KOPT-K1 (cell line): ENCODE results near the gene PTPRE.

Experiments used
- H3K27ac ChIP-seq: fragments of 200-600 bp; sonication (generic); 2 replicates; pipeline ENCODE4 v1.5.1; 2016; ENCODE audit warnings: antibody characterized with exemption, mild to moderate bottlenecking, low read depth, low read length; ENCODE audit not compliant: poor library complexity, severe bottlenecking
- H3K36me3 ChIP-seq: fragments of 200-600 bp; sonication (generic); 2 replicates; pipeline ENCODE4 v1.5.1; 2017; ENCODE audit warnings: antibody characterized with exemption, mild to moderate bottlenecking, low read length, moderate library complexity; ENCODE audit not compliant: insufficient read depth
- H3K9me3 ChIP-seq: fragments of 200-600 bp; sonication (generic); 2 replicates; pipeline ENCODE4 v1.5.1; 2017; ENCODE audit warnings: antibody characterized with exemption, low read length, mild to moderate bottlenecking; ENCODE audit not compliant: insufficient read depth, poor library complexity, severe bottlenecking

The PTPRE gene

DNA sequence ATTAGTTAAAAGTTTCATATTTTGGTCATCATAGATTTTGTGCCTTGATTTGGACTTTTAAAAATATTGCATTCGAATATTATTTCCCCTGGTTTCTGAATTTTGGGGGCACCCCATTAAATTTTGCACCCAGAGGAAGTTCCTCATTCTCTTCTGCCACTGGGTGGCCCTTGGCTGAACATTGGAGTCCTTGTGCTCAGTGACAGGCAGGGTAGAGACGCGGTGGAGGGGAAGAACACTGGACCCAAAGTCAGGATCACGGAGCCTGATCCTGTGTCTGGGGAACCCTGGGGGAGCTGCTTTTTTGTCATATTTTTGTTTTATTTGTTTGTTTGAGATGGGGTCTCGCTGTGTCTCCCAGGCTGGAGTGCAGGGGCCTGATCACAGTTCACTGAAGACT, 144.6 kb downstream of the PTPRE start:
- Histone ChIP-seq H3K9me3 (no peaks in the 10 kb centered on the region), H3K36me3 (peaks cover 42% of the 10 kb centered on the region), H3K27ac (no peak overlapping the region)

DNA sequence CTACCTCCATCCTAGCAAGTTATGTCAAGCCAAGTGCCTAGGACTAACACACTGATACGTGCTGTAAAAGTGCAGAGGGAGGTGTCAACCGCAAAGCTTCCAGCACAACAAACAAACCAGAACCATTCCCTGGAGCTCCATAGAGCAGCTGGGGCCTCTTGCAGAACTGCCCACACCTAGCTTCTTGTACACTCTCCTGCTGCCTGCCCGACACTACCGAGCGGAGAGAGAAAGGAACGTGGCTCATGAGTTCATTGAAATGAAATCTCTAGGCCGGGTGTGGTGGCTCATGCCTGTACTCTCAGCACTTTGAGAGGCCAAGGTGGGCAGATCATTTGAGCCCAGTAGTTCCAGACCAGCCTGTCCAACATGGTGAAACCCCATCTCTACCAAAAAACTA, 145.8 kb downstream of the PTPRE start:
- H3K27ac ChIP-seq = no peak overlapping the region
- peaks cover 51% of the 10 kb centered on the region for H3K36me3 ChIP-seq
- no peaks in the 10 kb centered on the region for H3K9me3 ChIP-seq

DNA sequence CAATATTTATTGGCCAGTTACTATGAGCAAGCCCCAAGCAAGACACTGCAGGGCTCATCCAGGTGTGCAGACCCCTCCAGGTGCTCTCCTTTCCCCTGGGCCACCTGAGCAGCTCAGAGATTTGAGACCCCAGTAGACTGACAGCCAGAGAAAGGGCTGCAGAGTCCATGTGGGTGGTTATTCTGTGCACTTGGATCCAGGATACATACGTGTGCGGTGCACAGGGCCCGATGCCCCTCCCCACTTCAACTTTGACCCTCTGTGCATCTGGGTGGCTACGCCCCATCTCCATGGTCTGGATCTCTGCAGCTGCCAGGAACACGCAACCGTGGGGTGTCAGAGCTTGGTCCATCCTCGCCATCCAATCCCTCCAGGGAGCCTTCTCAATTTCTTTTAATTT, 146.5 kb downstream of the PTPRE start:
- Histone ChIP-seq H3K9me3 (no peaks in the 10 kb centered on the region), H3K36me3 (peaks cover 58% of the 10 kb centered on the region), H3K27ac (no peak overlapping the region)

GRCh38 chr10:128054163-128054970, 147.5 kb downstream of the PTPRE start:
- Histone ChIP-seq H3K9me3 (no peaks in the 10 kb centered on the region), H3K27ac (no peak overlapping the region), H3K36me3 (peaks cover 63% of the 10 kb centered on the region)

GRCh38 chr10:128055061-128055868, 148.4 kb downstream of the PTPRE start:
- H3K9me3 ChIP-seq = no peaks in the 10 kb centered on the region
- H3K36me3 ChIP-seq = peaks cover 71% of the 10 kb centered on the region
- no peak overlapping the region for H3K27ac ChIP-seq

- H3K27ac ChIP-seq = no peak overlapping the region
Observed at GRCh38 chr10:128056303-128057050, 149.6 kb downstream of the PTPRE start.

DNA sequence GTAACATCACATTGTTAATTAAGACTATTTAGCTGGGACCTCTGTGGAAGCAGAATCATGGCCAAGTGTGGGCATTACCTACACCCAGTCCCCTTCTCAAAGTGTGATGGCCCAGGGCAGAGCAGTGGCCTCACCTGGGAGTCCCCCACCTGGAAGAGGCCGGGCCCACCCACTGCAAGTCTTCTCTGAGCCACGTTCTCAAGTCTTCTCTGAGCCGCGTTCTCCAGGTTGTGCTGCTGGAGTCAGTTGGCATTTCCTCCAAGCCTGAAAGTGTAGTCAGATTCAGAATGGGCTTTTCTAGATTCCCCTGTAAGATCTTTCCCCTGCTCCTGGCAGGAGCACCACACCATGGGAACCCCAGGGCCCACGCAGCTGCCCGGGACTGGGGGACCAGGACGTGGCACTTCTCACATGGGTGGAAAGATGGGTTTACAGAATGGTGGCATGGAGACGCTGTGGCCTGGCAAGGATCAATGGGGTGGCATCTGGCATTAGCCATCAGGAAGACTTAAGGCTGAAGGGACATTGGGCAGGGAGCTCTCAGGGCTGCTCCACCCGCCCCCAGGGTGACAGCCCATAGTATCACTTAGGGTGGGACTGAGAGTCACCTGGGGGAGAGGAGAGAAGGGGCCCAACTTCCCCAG, 151.3 kb downstream of the PTPRE start:
- H3K36me3 ChIP-seq = peaks cover 62% of the 10 kb centered on the region
- H3K9me3 ChIP-seq = no peaks in the 10 kb centered on the region
- H3K27ac ChIP-seq = no peak overlapping the region

More at GRCh38 chr10:128056303-128057050, 149.6 kb downstream of the PTPRE start:
- Histone ChIP-seq H3K36me3 (peaks cover 78% of the 10 kb centered on the region), H3K9me3 (no peaks in the 10 kb centered on the region)

DNA sequence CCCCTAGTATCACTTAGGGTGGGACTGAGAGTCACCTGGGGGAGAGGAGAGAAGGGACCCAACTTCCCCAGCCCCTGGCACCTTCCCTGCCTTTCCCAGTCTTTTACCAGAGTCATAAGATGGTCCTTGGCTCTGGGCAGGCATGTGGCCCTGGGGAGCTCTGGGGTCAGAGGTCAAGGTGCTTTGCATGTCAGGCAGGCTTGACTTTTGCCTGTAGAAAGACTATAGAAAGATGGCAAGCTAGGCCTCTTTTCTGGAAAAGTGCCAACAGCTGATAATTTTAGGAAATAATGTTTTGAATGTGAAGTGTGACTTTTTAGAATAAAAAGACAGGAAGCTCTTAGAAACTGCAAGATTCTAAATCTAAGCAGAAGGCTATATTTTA, 151.8 kb downstream of the PTPRE start:
- Histone ChIP-seq H3K27ac (no peak overlapping the region), H3K36me3 (peaks cover 62% of the 10 kb centered on the region), H3K9me3 (no peaks in the 10 kb centered on the region)

GRCh38 chr10:128059266-128059981, 152.5 kb downstream of the PTPRE start:
- peaks cover 58% of the 10 kb centered on the region for H3K36me3 ChIP-seq

GRCh38 chr10:128059982-128060293, 153.0 kb downstream of the PTPRE start:
- Histone ChIP-seq H3K27ac (peak overlapping the region; percentile 1), H3K9me3 (no peaks in the 10 kb centered on the region), H3K36me3 (peaks cover 53% of the 10 kb centered on the region)

More at GRCh38 chr10:128059266-128059981, 152.5 kb downstream of the PTPRE start:
- H3K27ac ChIP-seq = peak overlapping the region; percentile 1
- no peaks in the 10 kb centered on the region for H3K9me3 ChIP-seq

GRCh38 chr10:128060341-128061250, 153.7 kb downstream of the PTPRE start:
- H3K27ac ChIP-seq = peak overlapping the region; percentile 1
- no peaks in the 10 kb centered on the region for H3K9me3 ChIP-seq
- H3K36me3 ChIP-seq = peaks cover 51% of the 10 kb centered on the region

GRCh38 chr10:128061306-128062300, 154.7 kb downstream of the PTPRE start:
- no peaks in the 10 kb centered on the region for H3K9me3 ChIP-seq
- H3K27ac ChIP-seq = peak overlapping the region; percentile 69
- H3K36me3 ChIP-seq = peaks cover 51% of the 10 kb centered on the region
